Effector memory CD8-positive, alpha-beta T cell (primary cell): Measurements from ENCODE around the gene MFSD2A.
"Not testable (repeated sequence)": the region's sequence is repeated elsewhere in the genome, so short reads cannot be mapped to it uniquely, and the experiment has no call there.

Source experiments
- ATAC-seq: fragments of 150-1000 bp; cut with Tn5 transposase; replicated peaks from 2 replicates; pipeline ENCODE4 v1.10.0; 2021; ENCODE audit warnings: mild to moderate bottlenecking, moderate library complexity
- DNase-seq, 3 experiments: peaks; one replicate each; pipeline ENCODE4 v3.0.0; 2021
- H3K27ac Mint-ChIP-seq, 2 donors: one replicate each; pipeline ENCODE4 v1.8.0; 2022; ENCODE audit warnings: mild to moderate bottlenecking in 2 of 2, mixed read lengths in 2 of 2, moderate library complexity in 2 of 2
- H3K27me3 Mint-ChIP-seq, 2 donors: one replicate each; pipeline ENCODE4 v1.8.0; 2022; ENCODE audit warnings: mixed read lengths in 2 of 2
- H3K36me3 Mint-ChIP-seq: one replicate; pipeline ENCODE4 v1.8.0; 2022; ENCODE audit warnings: mild to moderate bottlenecking, moderate library complexity, mixed read lengths; ENCODE audit not compliant: insufficient read depth
- H3K4me1 Mint-ChIP-seq, 2 donors: one replicate each; pipeline ENCODE4 v1.8.0; 2022; ENCODE audit warnings: low read depth in 2 of 2, mixed read lengths in 2 of 2
- H3K4me3 Mint-ChIP-seq, 2 donors: one replicate each; pipeline ENCODE4 v1.8.0; 2022; ENCODE audit warnings: mild to moderate bottlenecking in 2 of 2, mixed read lengths in 2 of 2, moderate library complexity in 2 of 2
- H3K9me3 Mint-ChIP-seq, 2 donors: one replicate each; pipeline ENCODE4 v1.8.0; 2022; ENCODE audit warnings: mixed read lengths in 2 of 2

MFSD2A gene

DNA sequence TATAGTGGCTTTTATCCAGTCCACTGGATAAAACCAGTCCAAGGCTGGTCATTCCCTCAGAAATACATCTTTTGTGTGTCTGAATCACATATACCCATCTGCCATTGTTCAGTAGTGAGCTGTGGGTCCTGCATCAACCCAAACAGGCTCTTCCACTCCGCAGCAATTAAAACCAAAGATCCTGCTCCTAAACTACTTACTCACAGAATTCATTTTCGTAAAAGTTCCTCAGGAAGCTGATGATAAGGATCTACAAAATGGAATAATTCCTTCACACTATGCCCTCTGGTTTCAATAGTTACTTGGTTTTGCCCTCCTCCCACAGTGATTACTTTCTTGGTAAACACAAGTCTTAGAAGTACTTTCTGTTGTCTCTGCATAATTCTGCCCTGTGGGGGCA is 5.1 kb upstream of the MFSD2A start:
- peaks cover 2% of the 10 kb centered on the region for H3K36me3 Mint-ChIP-seq
- H3K27me3 Mint-ChIP-seq, result no peaks in the 10 kb centered on the region

DNA sequence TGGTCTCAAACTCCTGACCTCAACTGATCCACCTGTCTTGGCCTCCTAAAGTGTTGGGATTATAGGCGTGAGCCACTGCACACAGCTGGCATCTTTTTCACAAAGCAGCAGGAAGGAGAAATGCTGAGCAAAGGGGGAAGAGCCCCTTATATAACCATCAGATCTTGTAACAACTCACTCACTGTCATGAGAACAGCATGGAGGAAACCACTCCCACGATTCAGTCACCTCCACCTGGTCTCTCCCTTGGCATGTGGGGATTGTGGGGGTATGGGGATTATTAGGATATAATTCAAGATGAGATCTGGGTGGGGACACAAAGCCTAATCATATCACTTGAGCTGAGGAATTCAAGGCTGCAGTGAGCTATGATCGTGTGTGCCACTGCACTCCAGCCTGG is 3.0 kb upstream of the MFSD2A start:
- DNase-seq (no peak), ATAC-seq (no peak)
- Mint-ChIP-seq H3K36me3 (peaks cover 5% of the 10 kb centered on the region), H3K27me3 (peaks cover 0 to 9% of the 10 kb centered on the region in 2 donors), H3K27ac (no peak overlapping the region), H3K4me1 (peaks cover 18 to 19% of the 10 kb centered on the region in 2 donors), H3K9me3 (no peaks in the 10 kb centered on the region), H3K4me3 (no peak overlapping the region)

More for the DNA sequence above, 5.1 kb upstream of the MFSD2A start:
- no peaks in the 10 kb centered on the region for H3K9me3 Mint-ChIP-seq
- H3K27ac Mint-ChIP-seq, result no peak overlapping the region
- DNase-seq, result no peak
- H3K4me1 Mint-ChIP-seq, result peaks cover 7% of the 10 kb centered on the region in 2 donors
- ATAC-seq, result no peak
- no peak overlapping the region for H3K4me3 Mint-ChIP-seq

DNA sequence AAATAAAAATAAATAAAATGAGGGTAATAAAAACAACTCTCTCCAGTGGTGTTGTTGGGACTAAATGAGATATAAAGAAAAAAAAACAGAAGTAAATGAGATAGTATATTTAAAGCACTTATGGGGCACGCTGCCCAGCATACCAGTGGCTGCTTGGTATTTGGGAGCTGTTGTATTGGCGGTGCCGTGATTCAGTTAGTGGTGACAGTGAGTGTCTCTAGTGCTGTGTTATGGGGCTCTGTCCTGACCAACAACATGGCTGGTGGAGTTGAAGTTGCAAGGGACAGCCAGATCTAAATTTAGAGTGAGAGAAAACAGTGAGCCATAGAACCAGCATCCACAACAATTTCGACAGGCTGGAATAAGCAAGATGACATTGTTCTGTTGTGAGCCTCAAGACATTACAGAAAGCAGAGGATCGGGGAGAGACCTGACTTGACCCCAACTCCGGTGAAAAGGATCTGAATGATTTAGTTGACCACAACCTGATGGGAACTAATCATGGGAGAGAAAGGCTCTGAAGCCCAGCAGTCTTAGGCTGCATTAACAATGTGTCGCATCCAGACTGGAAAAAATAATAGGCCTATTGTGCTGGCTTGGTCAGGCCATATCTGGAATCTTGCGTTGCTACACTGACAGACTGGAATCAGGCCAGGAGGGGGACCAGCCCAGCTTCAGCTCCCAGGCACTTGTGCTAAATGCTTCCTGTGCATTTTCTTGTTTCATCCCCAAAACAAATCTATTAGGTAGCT is 2.4 kb upstream of the MFSD2A start:
- H3K4me3 Mint-ChIP-seq, result no peak overlapping the region
- DNase-seq, result no peak
- H3K9me3 Mint-ChIP-seq, result no peaks in the 10 kb centered on the region
- peaks cover 5% of the 10 kb centered on the region for H3K36me3 Mint-ChIP-seq
- no peak for ATAC-seq
- no peak overlapping the region for H3K27ac Mint-ChIP-seq
- H3K27me3 Mint-ChIP-seq, result peaks cover 0 to 15% of the 10 kb centered on the region in 2 donors
- peaks cover 18 to 19% of the 10 kb centered on the region in 2 donors for H3K4me1 Mint-ChIP-seq

DNA sequence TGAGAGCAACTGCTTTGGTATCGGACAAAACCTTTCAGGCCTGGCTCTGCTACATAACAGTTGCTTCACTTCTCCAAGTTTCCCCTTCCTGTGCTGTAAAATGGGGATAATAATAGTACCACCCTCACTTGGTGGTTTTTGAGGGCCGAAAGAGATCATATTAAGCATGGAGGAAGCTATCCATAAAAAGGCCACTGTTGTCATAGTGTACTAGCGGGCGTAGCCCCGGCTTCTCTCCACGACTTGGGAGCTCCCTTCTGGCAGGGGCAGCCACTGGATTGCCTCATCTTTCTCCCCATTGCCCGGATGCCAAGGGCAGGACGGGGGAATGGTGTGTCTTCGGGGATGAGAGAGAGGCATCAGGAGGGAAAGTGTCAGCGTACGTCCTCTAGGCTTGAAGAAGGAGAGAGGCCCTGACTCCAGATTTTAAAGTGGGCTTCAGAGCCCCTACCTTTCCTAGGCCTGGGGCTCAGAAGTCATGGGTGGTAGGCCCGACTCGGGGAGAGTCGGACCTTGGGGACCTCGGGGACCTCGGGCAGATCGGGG is 548 bp upstream of the MFSD2A start:
- ATAC-seq, result no peak
- Mint-ChIP-seq H3K4me3 (peak overlapping the region; percentile 90 to 92), H3K4me1 (peaks cover 18 to 19% of the 10 kb centered on the region in 2 donors), H3K27me3 (peaks cover 0 to 16% of the 10 kb centered on the region in 2 donors), H3K27ac (peak overlapping the region in 1 of 2 donors; percentile 87), H3K36me3 (peaks cover 5% of the 10 kb centered on the region), H3K9me3 (no peaks in the 10 kb centered on the region)
- no peak for DNase-seq

DNA sequence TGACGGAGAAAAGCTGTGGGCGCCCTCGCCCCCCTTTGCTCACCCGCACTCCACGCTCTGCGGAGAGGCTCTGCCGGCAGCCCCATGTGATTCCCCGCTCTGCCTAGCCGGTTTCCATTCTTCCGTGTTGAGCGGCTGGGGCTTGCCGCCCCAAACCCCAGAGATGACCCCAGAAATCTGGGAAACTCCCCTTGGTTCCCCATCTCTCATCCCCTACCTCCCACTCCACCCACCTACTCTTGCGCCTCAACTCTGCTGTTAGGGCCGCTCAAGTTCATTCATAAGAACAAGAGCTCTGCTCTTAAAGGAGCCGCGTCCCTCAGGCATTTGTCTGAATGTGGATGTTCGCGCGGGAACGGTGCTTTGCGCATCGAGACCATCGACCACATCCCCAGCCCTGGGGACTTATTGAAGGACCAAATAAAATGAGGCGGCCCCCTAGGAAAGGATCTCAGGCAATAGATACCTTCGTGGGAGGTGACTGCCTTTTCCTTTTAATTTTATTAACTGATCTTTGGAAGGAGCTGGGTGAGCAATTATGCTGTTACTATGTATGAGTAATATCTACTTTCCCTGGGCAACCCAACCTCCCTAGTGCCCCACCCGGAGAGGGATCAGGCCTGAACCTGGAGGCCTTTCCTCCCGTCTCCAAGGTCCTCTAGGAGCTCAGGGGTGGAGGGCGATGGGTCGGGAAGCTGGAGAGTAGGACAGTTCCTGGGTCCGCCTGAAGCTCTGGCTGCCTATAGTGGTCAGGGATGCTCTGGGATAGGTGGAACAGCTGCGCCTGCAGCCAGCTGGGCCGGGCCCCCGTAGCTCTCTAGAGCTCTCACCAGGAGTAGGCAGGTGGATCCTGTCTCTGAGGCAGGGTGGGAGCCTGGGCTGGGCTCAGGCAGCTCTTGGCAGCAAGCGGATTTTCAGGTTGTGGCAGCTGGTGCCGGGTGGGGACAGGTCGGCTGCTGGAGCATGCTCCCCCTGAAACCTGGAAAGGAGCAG is 898 bp downstream of the MFSD2A start:
- H3K27me3 Mint-ChIP-seq, result peaks cover 0 to 16% of the 10 kb centered on the region in 2 donors
- ATAC-seq (peak; percentile 66), DNase-seq (peak; percentile 8 to 19 (median 17))
- H3K4me1 Mint-ChIP-seq, result peaks cover 19 to 20% of the 10 kb centered on the region in 2 donors
- H3K27ac Mint-ChIP-seq, result peak overlapping the region; percentile 87 to 92
- H3K4me3 Mint-ChIP-seq, result peak overlapping the region; percentile 90 to 92
- peaks cover 5% of the 10 kb centered on the region for H3K36me3 Mint-ChIP-seq
- H3K9me3 Mint-ChIP-seq, result no peaks in the 10 kb centered on the region

DNA sequence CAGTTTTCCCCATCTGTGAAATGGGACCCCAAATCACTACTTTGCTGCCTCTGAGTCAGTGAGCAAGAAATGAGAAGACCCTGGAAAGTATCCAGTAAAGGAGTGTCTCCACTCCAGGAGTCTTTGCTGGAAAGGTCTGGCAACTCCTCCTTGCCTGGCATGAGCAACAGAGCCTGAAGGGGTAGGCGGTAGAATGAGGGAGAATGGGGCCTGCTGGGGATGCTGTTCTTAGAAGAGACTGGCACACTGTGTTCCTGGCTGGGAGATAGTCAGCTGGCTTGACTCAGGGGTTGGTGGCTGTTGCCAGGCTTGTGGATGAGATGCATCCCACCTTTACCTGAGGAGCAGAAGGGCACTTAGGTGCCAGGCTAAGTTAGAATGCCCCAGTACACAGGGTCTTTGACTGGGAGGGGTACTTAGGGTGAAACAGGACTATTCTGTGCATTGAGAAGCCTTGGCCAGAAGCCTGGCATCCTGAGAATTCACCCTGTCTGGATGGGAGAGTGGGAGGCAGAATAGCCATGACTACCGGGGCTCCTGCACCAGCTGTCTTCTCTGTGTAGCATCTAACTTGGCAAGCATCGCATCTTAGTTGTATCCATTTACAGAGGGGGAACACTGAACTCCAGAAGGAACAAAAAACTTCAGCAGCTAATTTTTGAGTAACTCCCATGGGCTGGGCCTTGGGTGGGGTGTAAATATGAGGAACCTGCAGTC is 2.5 kb downstream of the MFSD2A start:
- Mint-ChIP-seq H3K27me3 (peaks cover 0 to 16% of the 10 kb centered on the region in 2 donors), H3K4me3 (no peak overlapping the region), H3K9me3 (no peaks in the 10 kb centered on the region), H3K36me3 (peaks cover 5% of the 10 kb centered on the region), H3K4me1 (peaks cover 19 to 20% of the 10 kb centered on the region in 2 donors), H3K27ac (no peak overlapping the region)
- no peak for ATAC-seq
- no peak for DNase-seq

DNA sequence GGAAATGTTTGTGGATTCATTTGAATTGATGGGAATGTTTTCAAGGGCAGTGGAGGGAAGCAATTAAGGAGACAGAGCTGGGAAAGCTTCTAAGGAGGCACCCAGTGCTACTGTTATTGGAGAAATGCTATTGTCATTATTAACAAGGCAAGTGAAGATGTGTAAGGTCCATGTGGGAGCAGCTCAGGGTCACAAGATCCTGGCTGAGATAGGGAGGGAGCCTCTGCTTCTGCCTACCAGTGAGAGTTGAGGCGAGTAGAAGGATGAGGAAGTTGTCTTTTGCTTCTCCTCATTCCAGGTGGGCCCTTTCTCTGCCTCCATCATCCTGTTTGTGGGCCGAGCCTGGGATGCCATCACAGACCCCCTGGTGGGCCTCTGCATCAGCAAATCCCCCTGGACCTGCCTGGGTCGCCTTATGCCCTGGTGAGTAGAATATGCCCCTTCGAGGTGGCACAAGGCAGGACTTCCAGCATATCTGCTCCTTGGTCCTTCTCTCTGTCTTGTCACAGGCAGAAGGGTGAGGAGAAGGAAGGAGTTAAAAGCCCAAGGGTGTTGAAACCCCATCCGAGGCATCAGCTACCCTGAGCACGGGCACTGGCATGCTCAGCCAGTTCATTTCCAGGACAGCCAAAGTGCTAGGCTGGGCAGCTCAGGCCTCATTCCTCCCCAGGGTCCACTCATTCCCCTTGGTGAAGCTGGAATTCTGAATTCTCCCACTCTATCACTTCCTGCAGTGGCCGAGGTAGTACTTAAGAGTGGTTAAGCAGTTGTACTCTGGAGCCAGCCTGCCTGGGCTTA is 3.7 kb downstream of the MFSD2A start:
- peaks cover 5% of the 10 kb centered on the region for H3K36me3 Mint-ChIP-seq
- peaks cover 18 to 19% of the 10 kb centered on the region in 2 donors for H3K4me1 Mint-ChIP-seq
- no peaks in the 10 kb centered on the region for H3K9me3 Mint-ChIP-seq
- H3K4me3 Mint-ChIP-seq, result no peak overlapping the region
- no peak overlapping the region for H3K27ac Mint-ChIP-seq
- peaks cover 0 to 16% of the 10 kb centered on the region in 2 donors for H3K27me3 Mint-ChIP-seq
- DNase-seq, result no peak
- no peak for ATAC-seq

DNA sequence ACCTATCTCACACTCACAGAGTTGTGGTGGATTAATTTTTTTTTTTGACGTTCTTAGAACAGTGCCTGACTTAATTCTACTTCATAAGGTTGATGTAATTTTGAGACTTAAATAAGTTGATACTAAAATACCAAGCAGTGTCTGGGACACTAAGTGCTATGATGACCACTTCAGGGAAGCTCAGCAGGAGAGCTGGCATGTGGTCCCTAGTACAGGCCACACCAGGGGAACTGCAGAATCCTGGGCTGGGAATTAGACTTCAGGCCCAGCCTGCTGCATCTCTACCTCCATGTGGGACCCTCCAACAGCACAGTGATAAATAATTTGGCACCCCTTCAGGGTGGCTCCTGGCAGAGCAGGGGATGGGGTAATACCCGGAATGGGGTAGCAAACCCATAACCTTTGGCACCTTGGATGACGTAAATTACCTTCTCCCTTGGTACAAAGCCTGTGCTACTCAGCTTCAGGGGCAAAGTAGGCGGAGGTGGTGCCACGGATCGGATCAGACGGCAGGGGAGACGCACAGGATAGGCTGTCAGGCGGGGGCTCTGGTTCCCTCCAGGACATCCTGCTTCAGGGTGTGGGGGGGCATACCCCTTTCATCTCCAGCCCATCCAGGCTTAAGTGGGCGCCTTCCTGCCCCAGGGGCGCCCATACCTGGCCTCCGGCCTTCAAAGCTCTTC is 4.8 kb downstream of the MFSD2A start:
- H3K9me3 Mint-ChIP-seq, result no peaks in the 10 kb centered on the region
- peaks cover 0 to 16% of the 10 kb centered on the region in 2 donors for H3K27me3 Mint-ChIP-seq
- no peak for ATAC-seq
- peaks cover 4% of the 10 kb centered on the region for H3K36me3 Mint-ChIP-seq
- DNase-seq, result no peak
- H3K4me1 Mint-ChIP-seq, result peaks cover 13 to 14% of the 10 kb centered on the region in 2 donors
- H3K4me3 Mint-ChIP-seq, result no peak overlapping the region
- no peak overlapping the region for H3K27ac Mint-ChIP-seq

DNA sequence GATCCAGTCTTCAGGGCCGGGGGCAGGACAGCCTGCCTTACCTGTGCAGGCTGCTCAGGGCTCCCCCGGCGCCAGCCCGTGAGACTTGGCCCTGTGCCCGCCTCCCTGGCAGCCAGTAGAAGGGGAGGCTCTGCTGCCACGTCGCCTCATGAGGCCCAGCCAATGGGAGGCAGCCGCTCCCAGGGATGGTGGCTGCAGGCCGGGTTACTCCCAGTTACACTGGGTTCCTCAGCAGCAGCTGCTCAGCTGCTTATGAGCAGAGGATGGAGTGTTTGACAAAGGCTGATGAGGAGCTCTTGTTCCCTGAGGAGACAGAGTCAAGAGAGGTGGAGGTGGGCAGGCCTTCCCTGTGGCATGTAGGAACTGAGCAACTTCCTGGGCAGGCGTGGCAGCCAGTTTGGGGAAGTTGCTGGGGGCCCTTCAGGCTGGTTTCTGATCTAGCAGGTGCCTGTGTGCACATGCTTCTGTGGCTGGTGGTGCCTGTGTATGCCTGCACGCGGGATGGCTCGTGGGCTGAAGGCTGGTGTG is 5.5 kb downstream of the MFSD2A start:
- Mint-ChIP-seq H3K9me3 (no peaks in the 10 kb centered on the region), H3K27me3 (peaks cover 0 to 16% of the 10 kb centered on the region in 2 donors), H3K36me3 (peaks cover 3% of the 10 kb centered on the region), H3K4me3 (no peak overlapping the region), H3K27ac (peak overlapping the region in 1 of 2 donors; percentile 35), H3K4me1 (peaks cover 8 to 11% of the 10 kb centered on the region in 2 donors)
- DNase-seq (no peak), ATAC-seq (peak; percentile 35)

DNA sequence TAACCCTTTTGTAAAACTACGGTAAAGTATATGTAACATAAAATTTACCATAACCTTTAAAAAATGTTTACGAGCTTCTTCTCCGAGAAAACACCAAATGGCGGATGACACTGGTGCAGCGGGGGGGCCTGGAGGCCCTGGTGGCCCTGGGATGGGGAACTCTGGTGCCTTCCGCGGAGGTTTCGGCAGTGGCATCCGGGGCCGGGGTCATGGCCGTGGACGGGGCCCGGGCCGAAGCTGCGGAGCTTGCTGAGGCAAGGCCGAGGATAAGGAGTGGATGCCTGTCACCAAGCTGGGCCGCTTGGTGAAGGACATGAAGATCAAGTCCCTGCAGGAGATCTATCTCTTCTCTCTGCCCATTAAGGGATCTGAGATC is 7.5 kb downstream of the MFSD2A start:
- Mint-ChIP-seq H3K27ac (peak overlapping the region in 1 of 2 donors; percentile 2), H3K36me3 (peaks cover 3% of the 10 kb centered on the region), H3K27me3 (peaks cover 0 to 2% of the 10 kb centered on the region in 2 donors), H3K9me3 (no peaks in the 10 kb centered on the region), H3K4me1 (peaks cover 0 to 2% of the 10 kb centered on the region in 2 donors), H3K4me3 (no peak overlapping the region)
- no peak for ATAC-seq
- DNase-seq, result no peak

DNA sequence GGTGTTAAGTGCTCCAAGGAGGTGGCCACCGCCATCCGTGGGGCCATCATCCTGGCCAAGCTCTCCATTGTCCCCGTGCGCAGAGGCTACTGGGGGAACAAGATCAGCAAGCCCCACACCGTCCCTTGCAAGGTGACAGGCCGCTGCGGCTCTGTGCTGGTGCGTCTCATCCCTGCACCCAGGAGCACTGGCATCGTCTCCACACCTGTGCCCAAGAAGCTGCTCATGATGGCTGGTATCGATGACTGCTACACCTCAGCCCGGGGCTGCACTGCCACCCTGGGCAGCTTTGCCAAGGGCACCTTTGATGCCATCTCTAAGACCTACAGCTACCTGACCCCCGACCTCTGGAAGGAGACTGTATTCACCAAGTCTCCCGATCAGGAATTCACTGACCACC is 8.0 kb downstream of the MFSD2A start:
- not testable (repeated sequence) for H3K4me1 Mint-ChIP-seq, H3K4me3 Mint-ChIP-seq

DNA sequence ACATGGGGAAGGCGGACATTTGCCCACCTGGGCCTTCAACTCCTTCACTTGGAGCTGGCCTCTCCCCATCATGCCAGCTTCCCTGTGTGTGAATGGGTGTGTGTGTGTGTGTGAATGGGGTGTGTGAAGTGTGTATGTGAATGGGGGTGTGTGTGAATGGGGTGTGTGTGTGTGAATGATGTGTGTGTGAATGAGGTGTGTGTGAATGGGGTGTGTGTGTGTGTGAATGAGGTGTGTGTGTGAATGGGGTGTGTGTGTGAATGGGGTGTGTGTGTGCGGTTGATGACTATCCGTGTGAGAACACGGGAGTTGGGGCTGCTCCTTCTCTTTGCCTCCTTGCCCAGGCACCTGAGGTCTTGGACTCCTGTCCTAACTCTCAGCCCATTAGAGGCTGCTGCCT is 9.6 kb downstream of the MFSD2A start:
- no peaks in the 10 kb centered on the region for H3K9me3 Mint-ChIP-seq
- DNase-seq (no peak), ATAC-seq (no peak)
- no peak overlapping the region for H3K4me3 Mint-ChIP-seq
- no peaks in the 10 kb centered on the region for H3K27me3 Mint-ChIP-seq
- peaks cover 6% of the 10 kb centered on the region for H3K36me3 Mint-ChIP-seq
- no peak overlapping the region for H3K27ac Mint-ChIP-seq
- H3K4me1 Mint-ChIP-seq, result peaks cover 0 to 2% of the 10 kb centered on the region in 2 donors

More for the DNA sequence above, 8.0 kb downstream of the MFSD2A start:
- not testable (repeated sequence) for H3K27ac Mint-ChIP-seq, H3K9me3 Mint-ChIP-seq, H3K27me3 Mint-ChIP-seq, H3K36me3 Mint-ChIP-seq, DNase-seq, ATAC-seq
